GM03348 (cell line): ENCODE measurements around the gene APOBEC3H.

Source experiments
- DNase-seq: peaks from one replicate; pipeline ENCODE4 v3.0.0; 2012; ENCODE audit warnings: low spot score

Gene APOBEC3H

GRCh38 chr22:39135092-39135896, 38.2 kb downstream of the APOBEC3H start:
- peak; percentile 62 for DNase-seq

DNA sequence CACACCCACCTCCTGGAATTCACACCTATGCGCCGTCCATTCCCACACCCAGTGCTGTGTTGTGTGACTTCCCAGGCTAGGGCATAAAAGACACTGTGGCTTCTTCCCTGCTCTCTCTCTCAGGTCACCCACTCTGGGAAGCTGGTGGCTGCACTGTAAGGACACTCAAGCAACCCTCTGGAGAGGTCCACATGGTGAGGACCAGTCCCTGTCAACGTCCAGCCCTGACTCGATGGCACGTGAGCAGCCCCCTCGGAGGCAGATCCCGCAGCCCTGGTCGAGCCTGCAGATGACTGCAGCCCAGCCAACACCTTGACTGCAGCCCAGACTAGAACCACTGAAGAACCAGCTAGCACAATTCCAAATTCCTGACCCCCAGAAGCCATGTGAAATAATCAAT, 39.3 kb downstream of the APOBEC3H start:
- no peak for DNase-seq

- DNase-seq = no peak
These were observed 41.4 kb downstream of the APOBEC3H start for GRCh38 chr22:39138357-39138997.

GRCh38 chr22:39139933-39140332, 42.9 kb downstream of the APOBEC3H start:
- DNase-seq = no peak

DNA sequence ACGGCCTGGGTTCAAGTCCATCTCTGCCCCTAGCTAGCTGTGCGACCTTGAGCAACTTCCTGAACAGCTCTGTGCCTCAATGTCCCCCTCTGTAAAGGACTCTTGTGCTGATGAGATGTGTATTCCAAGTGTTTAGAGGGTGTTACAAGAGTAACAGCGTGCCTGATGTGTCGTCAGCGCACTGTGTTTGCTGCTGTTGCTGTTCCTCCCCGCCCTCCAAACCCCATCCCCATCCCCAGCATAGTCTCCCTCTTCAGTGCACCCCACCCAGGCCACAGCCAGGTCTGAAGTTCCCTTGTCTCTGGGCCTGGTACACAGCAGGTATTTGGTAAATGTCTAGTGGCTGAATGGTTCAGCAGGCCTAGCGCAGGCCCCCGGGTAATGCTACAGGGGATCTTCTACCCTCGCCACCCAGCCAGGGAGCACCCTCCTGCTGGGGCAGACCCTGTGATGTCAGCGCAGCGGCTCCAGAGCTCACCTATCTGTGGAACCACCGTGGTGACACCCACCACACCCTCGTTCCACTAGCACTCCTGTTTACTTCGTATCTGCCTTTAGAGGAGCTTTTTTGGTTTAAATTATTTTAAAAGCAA, 45.1 kb downstream of the APOBEC3H start:
- DNase-seq = no peak

DNA sequence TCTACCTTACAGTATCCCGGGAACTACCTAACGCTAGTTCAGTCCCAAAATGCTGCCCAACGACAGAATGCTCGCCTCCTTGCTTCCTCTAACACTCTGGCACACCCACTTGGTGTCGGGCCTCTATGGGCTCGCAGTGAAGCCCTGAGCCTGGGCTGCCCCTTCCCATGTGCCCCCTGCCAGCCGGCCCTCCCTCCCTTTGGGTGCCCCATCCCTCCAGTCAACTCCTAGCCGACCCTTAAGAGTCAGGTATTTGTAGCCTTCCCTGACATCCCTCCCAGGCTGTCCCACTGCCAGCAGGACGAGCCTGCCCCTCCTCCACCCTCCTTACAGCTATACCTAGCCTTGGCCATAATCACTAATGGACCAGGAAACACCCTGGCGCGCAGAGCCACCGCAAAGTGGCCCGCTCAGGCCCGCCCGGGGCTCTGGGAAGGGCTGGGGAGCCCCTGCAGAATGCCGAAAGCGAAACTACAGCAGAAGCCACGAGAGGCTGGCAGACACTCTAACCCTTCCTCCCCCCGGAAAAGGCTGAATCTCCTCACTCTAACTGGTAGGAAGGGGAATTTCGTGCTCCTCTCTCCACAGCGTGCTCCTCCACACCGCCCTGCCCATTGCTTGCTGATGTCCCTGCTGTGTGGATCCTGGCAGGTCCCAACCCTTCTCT, 47.2 kb downstream of the APOBEC3H start:
- DNase-seq = peak; percentile 78

DNA sequence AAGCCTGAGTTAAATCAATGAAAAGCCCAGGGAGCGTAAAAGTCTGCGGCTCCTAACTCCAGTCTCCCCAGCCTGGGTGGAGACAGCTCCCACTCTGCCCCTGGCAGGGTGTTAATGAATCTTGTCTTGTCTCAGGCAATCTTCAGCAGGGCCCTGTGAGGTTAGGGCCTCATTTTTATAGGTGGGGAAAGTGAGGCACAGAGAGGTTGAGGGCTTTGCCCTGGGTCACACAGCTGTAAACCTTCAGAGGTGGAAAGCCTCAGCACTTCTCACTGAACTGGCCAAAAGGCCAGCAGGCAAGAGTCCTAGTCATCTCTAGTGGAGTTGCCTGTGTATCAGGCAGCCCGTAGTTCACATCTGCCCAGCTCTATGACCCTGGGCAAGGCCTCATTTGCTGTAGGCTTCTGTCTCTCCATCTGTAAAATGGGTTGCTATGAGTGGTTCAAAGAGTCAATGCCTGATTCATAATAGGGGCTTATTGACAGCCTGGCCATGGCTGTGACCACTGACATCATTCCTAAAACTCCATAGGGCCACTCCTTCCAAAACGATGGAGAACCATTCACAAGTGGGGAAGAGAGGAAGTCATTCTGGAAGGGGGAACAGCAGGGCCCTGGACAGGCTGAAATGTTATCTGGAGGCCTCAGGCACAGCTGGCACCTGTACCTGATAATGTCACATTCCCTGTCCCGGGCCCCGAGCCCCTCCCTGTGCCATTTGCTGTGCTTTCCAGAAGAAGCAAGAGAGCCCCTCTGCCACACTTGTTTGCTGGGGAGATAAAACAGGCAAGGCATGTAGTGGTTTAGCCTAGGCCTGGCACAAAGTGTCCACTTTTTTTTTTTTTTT, 49.4 kb downstream of the APOBEC3H start:
- no peak for DNase-seq

DNA sequence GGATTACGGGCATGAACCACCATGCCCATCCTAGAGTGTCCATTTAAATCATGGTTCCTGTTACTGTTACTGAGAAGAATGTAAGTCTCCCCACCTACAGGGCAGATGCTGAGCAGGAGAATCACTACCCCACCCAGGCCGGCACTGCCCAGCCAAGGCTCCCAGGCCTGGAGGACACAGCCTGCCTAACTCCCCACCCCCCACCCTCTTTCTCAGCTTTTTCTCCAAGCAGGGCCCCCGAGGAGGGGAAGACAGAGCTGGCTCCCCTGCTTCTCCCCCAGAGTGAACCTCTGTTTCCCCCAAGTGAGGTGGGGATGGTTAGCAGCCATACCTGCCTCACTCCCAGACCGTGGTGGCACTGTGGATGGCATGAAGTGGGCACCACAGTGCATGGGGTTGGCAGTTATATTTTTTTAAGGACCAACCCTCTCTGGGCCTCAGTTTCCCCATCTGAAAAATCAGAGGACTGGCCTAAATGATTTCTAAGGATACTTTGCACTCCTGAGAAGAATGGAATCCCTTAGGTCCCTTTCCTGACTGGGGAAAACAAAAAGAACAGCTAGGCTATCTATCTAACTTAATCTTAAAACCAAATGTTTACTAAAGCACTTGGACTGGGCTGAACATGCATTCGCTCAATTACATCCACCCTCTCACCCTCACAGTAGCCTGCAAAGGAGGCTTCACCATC, 50.4 kb downstream of the APOBEC3H start:
- DNase-seq = no peak

DNA sequence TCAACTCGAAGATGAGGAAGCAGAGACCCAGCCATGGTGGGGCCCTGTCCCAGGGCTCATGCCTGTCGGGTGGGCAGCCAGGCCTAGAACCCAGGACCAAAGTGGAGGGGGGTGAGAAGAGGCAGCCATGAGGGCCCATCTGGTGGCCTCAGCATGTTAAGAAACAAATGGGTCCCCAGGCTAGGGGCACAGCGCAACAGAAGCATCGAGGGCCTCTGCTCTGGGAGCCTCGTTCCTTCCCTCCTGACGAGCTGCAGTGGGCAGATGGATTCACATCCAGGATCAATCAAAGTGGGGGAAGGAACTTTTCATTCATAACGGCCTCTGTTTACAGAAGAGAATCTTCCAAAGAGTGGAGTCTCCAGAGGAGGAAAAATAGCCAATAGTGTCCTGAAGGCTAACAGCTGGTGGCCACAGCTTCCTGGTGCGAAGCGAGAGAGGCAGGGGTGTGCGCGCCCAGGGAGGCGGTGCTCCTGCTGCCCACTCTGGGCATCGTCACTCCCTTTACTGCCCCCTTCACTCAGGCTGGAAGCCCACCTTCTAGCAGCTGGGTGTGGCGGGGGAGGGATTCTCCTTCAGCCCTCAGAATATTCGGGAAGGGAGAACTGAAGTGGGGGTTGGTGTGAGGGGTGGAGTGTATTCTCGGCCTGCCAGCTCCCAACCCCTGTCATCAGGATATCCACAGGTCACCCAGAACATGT, 51.1 kb downstream of the APOBEC3H start:
- no peak for DNase-seq

GRCh38 chr22:39148727-39149535, 51.9 kb downstream of the APOBEC3H start:
- peak; percentile 44 for DNase-seq

DNA sequence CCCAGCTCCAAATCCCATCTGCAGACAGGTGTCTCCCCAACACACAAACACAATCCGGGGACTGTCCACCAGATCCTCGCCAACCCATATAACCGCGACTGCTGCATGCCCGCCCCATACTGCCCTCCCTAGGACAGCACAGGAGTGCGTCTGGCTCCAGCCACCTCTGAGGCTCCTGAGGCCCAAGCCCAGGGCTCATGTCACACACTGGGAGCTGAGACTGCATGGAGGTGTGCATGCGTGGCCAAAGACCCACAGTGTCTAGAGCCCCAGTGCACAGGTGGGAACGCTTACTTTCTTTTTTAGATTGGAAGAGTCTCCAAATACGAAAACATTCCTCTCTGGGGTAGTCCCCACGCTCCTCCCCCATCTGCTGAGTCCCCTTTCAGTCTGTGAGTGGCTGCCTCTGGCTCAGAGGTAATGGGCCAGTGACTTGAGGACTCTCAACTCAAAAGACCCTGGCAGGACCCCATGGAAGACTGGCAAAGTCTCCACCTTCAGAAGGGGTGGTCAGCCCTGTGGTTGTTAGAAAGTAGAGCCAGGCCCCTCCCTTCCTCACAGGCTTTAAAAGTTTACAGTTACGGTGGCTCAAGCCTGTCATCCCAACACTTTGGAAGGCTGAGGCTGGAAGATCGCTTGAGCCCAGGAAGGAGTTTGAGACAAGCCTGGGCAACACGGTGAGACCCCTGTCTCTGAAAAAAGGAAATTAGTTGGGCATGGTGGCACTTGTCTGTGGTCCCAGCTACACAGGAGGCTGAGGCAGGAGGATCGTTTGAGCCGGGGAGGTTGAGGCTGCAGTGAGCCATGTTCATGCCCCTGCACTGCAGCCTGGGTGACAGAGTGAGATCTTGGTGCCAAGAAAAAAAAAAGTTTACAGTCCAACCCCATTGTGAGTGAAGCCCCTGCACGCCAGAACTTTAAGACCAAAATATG, 53.1 kb downstream of the APOBEC3H start:
- DNase-seq = no peak

GRCh38 chr22:39150848-39151215, 53.8 kb downstream of the APOBEC3H start:
- no peak for DNase-seq

DNA sequence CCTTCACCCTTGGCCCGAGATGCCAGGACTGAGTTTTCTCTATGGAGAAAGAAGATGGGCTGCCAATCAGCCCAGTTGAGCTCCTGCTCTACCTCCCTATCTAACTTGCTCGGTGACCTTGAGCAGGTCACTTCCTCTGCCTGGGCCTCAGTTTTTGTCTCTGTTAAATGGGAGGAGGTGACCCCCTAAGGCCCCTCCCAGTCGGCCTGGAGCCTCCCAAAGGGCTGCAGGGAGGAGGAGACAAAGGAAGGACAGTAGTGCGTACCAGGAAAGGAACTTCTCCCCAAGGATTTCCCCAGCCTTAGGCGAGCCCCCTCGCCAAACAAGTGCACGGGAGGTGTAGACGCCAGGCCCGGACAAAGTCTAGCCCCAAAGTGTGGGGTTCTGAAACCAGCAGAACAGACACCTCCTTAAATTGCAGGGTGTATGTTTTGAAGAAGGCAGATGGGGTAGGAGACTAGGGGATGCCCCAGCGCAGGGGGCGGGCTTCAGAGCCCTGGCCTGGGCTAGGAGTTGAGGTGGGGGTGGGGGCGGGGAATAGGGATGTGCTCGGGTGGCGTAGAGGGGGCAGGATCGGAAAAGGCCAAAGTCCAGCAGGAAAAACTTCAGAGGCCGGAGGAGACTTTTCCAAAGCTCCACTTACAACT, 54.4 kb downstream of the APOBEC3H start:
- no peak for DNase-seq

GRCh38 chr22:39152024-39152510, 55.0 kb downstream of the APOBEC3H start:
- DNase-seq = no peak

DNA sequence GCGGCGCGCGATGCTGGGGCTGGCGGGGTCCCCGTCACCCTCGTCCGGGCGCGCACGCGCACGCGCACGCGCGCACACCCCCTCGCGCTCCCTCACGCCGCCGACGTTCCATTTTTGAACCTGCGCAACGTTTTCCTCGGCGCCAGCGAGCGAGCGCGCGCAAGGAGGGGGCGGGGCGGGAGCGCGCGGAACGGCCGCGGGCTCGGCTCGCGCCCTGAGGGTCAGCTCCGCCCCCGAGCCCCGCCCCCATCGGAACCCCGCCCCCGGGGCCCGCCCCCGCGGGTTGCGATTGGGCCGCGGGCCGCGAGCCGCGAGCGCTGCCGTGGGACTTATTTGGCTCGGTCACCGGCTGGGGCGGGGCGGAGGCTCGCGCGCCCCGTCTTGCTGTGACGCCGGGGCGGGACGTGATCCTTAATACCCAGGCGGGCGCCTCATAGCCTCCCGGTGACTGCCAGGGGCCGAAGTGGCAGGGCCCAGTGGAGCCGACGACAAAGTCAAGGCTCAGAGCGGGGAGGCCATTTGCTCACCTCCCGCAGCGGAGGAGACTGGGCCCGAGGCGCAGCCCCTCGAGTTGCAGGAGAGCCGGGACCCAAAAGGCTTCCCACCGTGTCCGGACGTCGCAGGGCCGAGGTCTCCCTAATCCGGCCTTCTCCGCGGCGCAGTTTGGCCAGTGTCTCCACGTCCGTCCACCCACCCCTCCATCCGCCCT, 55.6 kb downstream of the APOBEC3H start, which contains the start of gene CBX7:
Gene CBX7 (minus strand): TSS at position 170 of the 709 bp plus-strand sequence. CDS start 236 bp downstream, outside the sequence.
- peak; percentile 99 for DNase-seq

- no peak for DNase-seq
These were observed 56.2 kb downstream of the APOBEC3H start for GRCh38 chr22:39153220-39153717.
